Keratinocyte (primary cell): Measurements from ENCODE around the gene PRODH. TPM values are rescaled to one million over a fixed set of nuclear protein-coding genes. Genes with fewer than 3 reads are reported as not detected.
"Not testable (repeated sequence)": the region's sequence is repeated elsewhere in the genome, so short reads cannot be mapped to it uniquely, and the experiment has no call there.

ENCODE experiments used
- DNase-seq: peaks from one replicate; pipeline ENCODE4 v3.0.0-alpha.2; 2011; ENCODE audit warnings: low read depth, missing footprints, low spot score
- FAIRE-seq: peaks from 2 replicates; lab custom pipeline; 2011; peaks lifted over from hg19 to GRCh38; lab: Jason Lieb, UNC
- H2AFZ ChIP-seq: 2 replicates; pipeline ENCODE4 v1.6.0; 2012; ENCODE audit warnings: low read length, control low read depth, inconsistent platforms; ENCODE audit not compliant: control insufficient read depth
- H3K27ac ChIP-seq: 2 replicates; pipeline ENCODE4 v1.5.1; 2011; ENCODE audit warnings: low read length; ENCODE audit not compliant: control insufficient read depth, insufficient read depth
- H3K27me3 ChIP-seq: 3 replicates; pipeline ENCODE4 v1.6.0; 2011; ENCODE audit warnings: low read length; ENCODE audit not compliant: control insufficient read depth, insufficient read depth; ENCODE audit errors: extremely low read depth
- H3K36me3 ChIP-seq, 2 experiments: 2 replicates in 1 of 2; 3 replicates in 1 of 2; pipeline ENCODE4 v1.5.1; 2011; ENCODE audit warnings: low read length in 2 of 2, mild to moderate bottlenecking in 1 of 2; ENCODE audit not compliant: control insufficient read depth in 2 of 2, insufficient read depth in 2 of 2; ENCODE audit errors: extremely low read depth in 1 of 2
- H3K4me1 ChIP-seq: 3 replicates; pipeline ENCODE4 v1.5.1; 2011; ENCODE audit warnings: low read length; ENCODE audit not compliant: control insufficient read depth, insufficient read depth; ENCODE audit errors: extremely low read depth
- H3K4me2 ChIP-seq: 3 replicates; pipeline ENCODE4 v1.6.0; 2011; ENCODE audit warnings: low read depth, low read length; ENCODE audit not compliant: control insufficient read depth, insufficient read depth; ENCODE audit errors: extremely low read depth
- H3K4me3 ChIP-seq, 3 experiments: fragments of 200-600 bp in 1 of 3; sonication (generic) in 1 of 3; 2 replicates in 2 of 3; 3 replicates in 1 of 3; pipeline ENCODE4 v1.5.1; 2011 to 2016; ENCODE audit warnings: low read length in 3 of 3, mild to moderate bottlenecking in 3 of 3, control low read depth in 2 of 3, inconsistent platforms in 1 of 3, low read depth in 1 of 3, mixed read lengths in 1 of 3, mixed run types in 1 of 3, moderate library complexity in 1 of 3; ENCODE audit not compliant: control insufficient read depth in 2 of 3, insufficient read depth in 2 of 3; ENCODE audit errors: extremely low read depth in 1 of 3
- H3K79me2 ChIP-seq: 2 replicates; pipeline ENCODE4 v1.6.0; 2012; ENCODE audit warnings: low read length; ENCODE audit not compliant: control insufficient read depth, insufficient read depth
- H3K9ac ChIP-seq: 3 replicates; pipeline ENCODE4 v1.6.0; 2011; ENCODE audit warnings: low read length; ENCODE audit not compliant: control insufficient read depth, insufficient read depth; ENCODE audit errors: extremely low read depth
- H3K9me1 ChIP-seq: 3 replicates; pipeline ENCODE4 v1.6.0; 2011; ENCODE audit warnings: low read length; ENCODE audit not compliant: control insufficient read depth, insufficient read depth; ENCODE audit errors: extremely low read depth
- H3K9me3 ChIP-seq: 2 replicates; pipeline ENCODE4 v1.5.1; 2012; ENCODE audit warnings: low read depth, low read length; ENCODE audit not compliant: control insufficient read depth
- H4K20me1 ChIP-seq: 3 replicates; pipeline ENCODE4 v1.6.0; 2011; ENCODE audit warnings: low read length; ENCODE audit not compliant: control insufficient read depth, insufficient read depth; ENCODE audit errors: extremely low read depth
- EZH2 ChIP-seq: IDR thresholded peaks from one replicate; pipeline ENCODE4 v1.6.1; 2012; ENCODE audit warnings: inconsistent platforms, mild to moderate bottlenecking, low read length, moderate library complexity
- dilution Hi-C: fragments of 300-500 bp; cut with MboI; formaldehyde crosslinking; loops from one replicate; pipeline ENCODE4 v1.7.0; 2020; ENCODE audit warnings: low sequenced_read_pairs; ENCODE audit not compliant: extremely low pct_ligation_motif_present
- polyA plus RNA-seq, 5 experiments: library from polyadenylated mRNA; depleted of rRNA in 3 of 5; stranded (reverse) in 3 of 5; stranded (forward) in 1 of 5; unstranded in 1 of 5; fragments of >200 nt; gene quantifications; 1 replicate in 1 of 5; 2 replicates in 3 of 5; 3 replicates in 1 of 5; pipeline versions ENCODE4 v1.2.1 to v1.2.3, GENCODE V29; 2011 to 2012; ENCODE audit warnings: missing spikeins in 2 of 5, low read depth in 1 of 5, low replicate concordance in 1 of 5
- TF ChIP-seq, protein P1 (sequence below), 3 experiments: IDR thresholded peaks in 1 of 3; conservative IDR thresholded peaks in 1 of 3; optimal IDR thresholded peaks in 1 of 3; 2 replicates in 2 of 3; 3 replicates in 1 of 3; pipeline versions ENCODE3 to v1.5.1; 2011; ENCODE audit warnings: low read length in 3 of 3, mild to moderate bottlenecking in 3 of 3, moderate library complexity in 2 of 3, control low read depth in 1 of 3, inconsistent platforms in 1 of 3; ENCODE audit not compliant: insufficient read depth in 2 of 3; ENCODE audit errors: extremely low read depth in 1 of 3

PRODH gene
- polyA plus RNA-seq, 1 donor (not counting 4 experiments of a cell fraction or from before 2014, with no cell fraction given): 12.3 TPM

DNA sequence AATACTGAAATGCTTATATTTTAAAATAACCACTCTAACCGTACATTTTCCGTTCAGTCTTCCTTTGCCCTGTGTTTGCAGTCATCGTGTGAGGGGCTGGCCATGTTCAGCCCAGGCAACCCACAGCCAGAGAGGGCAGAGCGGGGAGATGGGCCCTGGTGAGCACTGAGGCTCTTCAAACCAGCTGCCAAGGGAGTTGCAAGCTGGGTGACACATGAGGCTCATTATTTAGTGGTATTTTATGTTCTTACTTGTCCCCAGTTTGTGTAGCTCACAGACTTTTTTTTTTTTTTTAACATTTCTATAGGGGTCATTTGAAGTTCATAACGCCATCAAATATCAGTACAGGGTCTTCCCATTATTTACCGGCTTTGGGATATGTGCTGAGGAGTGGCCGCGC, 48.0 kb downstream of the PRODH start:
- Histone ChIP-seq H3K4me3 (no peak overlapping the region), H3K4me2 (no peak overlapping the region), H4K20me1 (no peaks in the 10 kb centered on the region), H3K9ac (no peak overlapping the region), H3K9me1 (no peaks in the 10 kb centered on the region), H2AFZ (no peak overlapping the region), H3K27me3 (no peaks in the 10 kb centered on the region), H3K36me3 (no peaks in the 10 kb centered on the region), H3K9me3 (no peaks in the 10 kb centered on the region), H3K27ac (no peak overlapping the region), H3K79me2 (no peaks in the 10 kb centered on the region), H3K4me1 (no peaks in the 10 kb centered on the region)
- DNase-seq: no peak
- dilution Hi-C loops: no loop called here
- TF ChIP-seq, protein P1, sequence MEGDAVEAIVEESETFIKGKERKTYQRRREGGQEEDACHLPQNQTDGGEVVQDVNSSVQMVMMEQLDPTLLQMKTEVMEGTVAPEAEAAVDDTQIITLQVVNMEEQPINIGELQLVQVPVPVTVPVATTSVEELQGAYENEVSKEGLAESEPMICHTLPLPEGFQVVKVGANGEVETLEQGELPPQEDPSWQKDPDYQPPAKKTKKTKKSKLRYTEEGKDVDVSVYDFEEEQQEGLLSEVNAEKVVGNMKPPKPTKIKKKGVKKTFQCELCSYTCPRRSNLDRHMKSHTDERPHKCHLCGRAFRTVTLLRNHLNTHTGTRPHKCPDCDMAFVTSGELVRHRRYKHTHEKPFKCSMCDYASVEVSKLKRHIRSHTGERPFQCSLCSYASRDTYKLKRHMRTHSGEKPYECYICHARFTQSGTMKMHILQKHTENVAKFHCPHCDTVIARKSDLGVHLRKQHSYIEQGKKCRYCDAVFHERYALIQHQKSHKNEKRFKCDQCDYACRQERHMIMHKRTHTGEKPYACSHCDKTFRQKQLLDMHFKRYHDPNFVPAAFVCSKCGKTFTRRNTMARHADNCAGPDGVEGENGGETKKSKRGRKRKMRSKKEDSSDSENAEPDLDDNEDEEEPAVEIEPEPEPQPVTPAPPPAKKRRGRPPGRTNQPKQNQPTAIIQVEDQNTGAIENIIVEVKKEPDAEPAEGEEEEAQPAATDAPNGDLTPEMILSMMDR (optimal IDR thresholded peaks at IDR 0.05 in 1 of 3, IDR thresholded peaks at IDR 0.05 in 1 of 3, conservative IDR thresholded peaks at IDR 0.05 in 1 of 3; ENCODE audit: extremely low read depth in 1 of 3, insufficient read depth in 2 of 3, low read length in 3 of 3): no peak
- TF ChIP-seq EZH2: no peak
- FAIRE-seq: no peak

DNA sequence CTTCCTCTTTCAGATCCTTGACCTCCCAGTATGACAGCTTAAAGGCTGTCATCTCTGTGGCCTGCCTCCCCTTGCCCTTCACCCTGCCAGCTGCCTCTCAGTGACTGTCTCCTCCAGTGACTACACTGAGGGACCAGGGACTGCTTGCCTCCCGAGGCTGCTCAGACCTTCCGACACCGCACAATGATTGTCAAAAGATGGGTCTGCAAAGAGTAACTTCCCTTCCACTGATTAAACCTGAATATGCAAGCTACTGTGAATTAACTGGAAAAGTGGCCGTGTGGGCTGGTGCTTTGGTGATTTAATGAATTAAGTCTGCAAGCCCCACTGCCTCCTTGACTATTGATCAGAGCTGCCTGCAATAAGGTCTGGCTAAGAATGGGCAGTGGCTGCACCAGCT, 51.6 kb downstream of the PRODH start:
- H2AFZ ChIP-seq, H4K20me1 ChIP-seq, H3K4me2 ChIP-seq, H3K36me3 ChIP-seq, H3K79me2 ChIP-seq, dilution Hi-C loops, H3K4me1 ChIP-seq, H3K4me3 ChIP-seq, H3K9me3 ChIP-seq, H3K9me1 ChIP-seq, FAIRE-seq, H3K27me3 ChIP-seq, H3K27ac ChIP-seq, DNase-seq, H3K9ac ChIP-seq: not testable (repeated sequence)

DNA sequence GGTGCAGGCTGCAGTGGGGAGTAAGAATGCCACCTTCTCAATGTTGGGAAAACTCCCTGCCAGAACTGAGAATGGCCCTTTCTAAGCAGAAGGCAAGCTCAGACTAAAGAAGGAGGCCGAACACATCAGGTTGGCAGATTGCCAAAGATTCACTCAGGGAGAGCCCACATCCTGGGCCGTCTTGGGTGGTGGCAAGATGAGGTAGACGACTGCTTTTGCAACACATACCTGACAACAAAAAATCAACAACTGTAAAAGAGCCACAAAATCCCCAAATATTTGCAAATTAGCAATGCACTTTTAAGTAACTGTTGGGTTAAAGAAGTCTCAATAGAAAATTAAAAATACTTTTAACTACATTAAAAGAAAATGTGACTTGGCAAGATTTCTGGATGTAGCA, 54.8 kb downstream of the PRODH start:
- H3K4me3 ChIP-seq, H3K27me3 ChIP-seq, H3K9me1 ChIP-seq, H3K36me3 ChIP-seq, H2AFZ ChIP-seq, H3K9ac ChIP-seq, H3K4me2 ChIP-seq, H3K79me2 ChIP-seq, H3K27ac ChIP-seq, FAIRE-seq, H3K9me3 ChIP-seq, dilution Hi-C loops, H4K20me1 ChIP-seq, H3K4me1 ChIP-seq: not testable (repeated sequence)
- peak; percentile 0 for DNase-seq

Other genes with a start within 250 kb of the PRODH start
- 0.37 to 1.2 TPM (median 0.88 TPM) in 3 replicates for gene DGCR6, start 30.0 kb downstream of the PRODH start, polyA plus RNA-seq
- gene DGCR2, start 186.1 kb upstream of the PRODH start, polyA plus RNA-seq: 23.2 to 67.6 TPM (median 34.1 TPM) in 3 replicates
- gene TSSK2, start 195.0 kb upstream of the PRODH start, polyA plus RNA-seq: not detected in 3 replicates
- gene ESS2, start 208.4 kb upstream of the PRODH start, polyA plus RNA-seq: 10.0 to 16.5 TPM (median 10.7 TPM) in 3 replicates
- gene GSC2, start 214.0 kb upstream of the PRODH start, polyA plus RNA-seq: not detected in 3 replicates
- 27.7 to 61.6 TPM (median 37.2 TPM) in 3 replicates for gene SLC25A1, start 242.4 kb upstream of the PRODH start, polyA plus RNA-seq